Tibial nerve (tissue), 3 donors: ENCODE measurements around the gene UTP11.

Experiments used
- POLR2A ChIP-seq, 2 donors: fragments of 450-650 bp; IDR thresholded peaks; one replicate each; pipeline ENCODE4 v1.6.1; 2017; ENCODE audit warnings: antibody characterized with exemption in 2 of 2, mild to moderate bottlenecking in 2 of 2, moderate library complexity in 2 of 2
- TF ChIP-seq, protein P1 (sequence below), 5 experiments: fragments of 200-600 bp in 3 of 5; fragments of 450-650 bp in 2 of 5; sonication (generic) in 3 of 5; IDR thresholded peaks; one replicate each; pipeline ENCODE4 v1.5.1; 2016 to 2019; ENCODE audit warnings: antibody characterized with exemption in 5 of 5, mild to moderate bottlenecking in 3 of 5, moderate library complexity in 2 of 5

- no peak for TF ChIP-seq POLR2A (IDR thresholded peaks at IDR 0.05)
- TF ChIP-seq, protein P1, sequence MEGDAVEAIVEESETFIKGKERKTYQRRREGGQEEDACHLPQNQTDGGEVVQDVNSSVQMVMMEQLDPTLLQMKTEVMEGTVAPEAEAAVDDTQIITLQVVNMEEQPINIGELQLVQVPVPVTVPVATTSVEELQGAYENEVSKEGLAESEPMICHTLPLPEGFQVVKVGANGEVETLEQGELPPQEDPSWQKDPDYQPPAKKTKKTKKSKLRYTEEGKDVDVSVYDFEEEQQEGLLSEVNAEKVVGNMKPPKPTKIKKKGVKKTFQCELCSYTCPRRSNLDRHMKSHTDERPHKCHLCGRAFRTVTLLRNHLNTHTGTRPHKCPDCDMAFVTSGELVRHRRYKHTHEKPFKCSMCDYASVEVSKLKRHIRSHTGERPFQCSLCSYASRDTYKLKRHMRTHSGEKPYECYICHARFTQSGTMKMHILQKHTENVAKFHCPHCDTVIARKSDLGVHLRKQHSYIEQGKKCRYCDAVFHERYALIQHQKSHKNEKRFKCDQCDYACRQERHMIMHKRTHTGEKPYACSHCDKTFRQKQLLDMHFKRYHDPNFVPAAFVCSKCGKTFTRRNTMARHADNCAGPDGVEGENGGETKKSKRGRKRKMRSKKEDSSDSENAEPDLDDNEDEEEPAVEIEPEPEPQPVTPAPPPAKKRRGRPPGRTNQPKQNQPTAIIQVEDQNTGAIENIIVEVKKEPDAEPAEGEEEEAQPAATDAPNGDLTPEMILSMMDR (IDR thresholded peaks at IDR 0.05) = no peak
Measured at GRCh38 chr1:38044221-38045215, 32.0 kb downstream of the UTP11 start.
